Measurements from ENCODE around the gene SLC43A2.

DNA sequence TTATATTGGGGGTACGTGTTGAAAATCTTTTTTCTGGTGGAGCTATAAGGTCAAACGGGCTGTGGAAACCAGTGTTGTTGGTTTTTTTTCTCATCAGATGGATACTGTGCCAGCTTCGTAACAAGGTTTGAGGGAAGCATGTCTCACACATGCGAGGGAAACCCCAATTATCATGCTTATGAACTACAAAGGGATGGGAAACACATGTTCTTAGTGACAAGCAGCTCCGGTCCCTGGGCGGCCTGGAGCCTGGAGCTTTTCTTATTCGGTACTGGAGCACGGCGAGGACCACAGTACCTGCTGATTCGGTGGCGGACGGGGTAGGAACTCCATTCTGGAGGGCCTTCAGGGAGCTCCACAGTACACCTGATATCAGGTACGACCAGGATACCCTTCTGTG is 12.5 kb downstream of the SLC43A2 start:
- no peak for TF ChIP-seq POLR2A (IDR thresholded peaks at IDR 0.05)
- TF ChIP-seq, protein P1, sequence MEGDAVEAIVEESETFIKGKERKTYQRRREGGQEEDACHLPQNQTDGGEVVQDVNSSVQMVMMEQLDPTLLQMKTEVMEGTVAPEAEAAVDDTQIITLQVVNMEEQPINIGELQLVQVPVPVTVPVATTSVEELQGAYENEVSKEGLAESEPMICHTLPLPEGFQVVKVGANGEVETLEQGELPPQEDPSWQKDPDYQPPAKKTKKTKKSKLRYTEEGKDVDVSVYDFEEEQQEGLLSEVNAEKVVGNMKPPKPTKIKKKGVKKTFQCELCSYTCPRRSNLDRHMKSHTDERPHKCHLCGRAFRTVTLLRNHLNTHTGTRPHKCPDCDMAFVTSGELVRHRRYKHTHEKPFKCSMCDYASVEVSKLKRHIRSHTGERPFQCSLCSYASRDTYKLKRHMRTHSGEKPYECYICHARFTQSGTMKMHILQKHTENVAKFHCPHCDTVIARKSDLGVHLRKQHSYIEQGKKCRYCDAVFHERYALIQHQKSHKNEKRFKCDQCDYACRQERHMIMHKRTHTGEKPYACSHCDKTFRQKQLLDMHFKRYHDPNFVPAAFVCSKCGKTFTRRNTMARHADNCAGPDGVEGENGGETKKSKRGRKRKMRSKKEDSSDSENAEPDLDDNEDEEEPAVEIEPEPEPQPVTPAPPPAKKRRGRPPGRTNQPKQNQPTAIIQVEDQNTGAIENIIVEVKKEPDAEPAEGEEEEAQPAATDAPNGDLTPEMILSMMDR (IDR thresholded peaks at IDR 0.05), result no peak
